Measurements from ENCODE around the gene IPO11.

IPO11 gene

DNA sequence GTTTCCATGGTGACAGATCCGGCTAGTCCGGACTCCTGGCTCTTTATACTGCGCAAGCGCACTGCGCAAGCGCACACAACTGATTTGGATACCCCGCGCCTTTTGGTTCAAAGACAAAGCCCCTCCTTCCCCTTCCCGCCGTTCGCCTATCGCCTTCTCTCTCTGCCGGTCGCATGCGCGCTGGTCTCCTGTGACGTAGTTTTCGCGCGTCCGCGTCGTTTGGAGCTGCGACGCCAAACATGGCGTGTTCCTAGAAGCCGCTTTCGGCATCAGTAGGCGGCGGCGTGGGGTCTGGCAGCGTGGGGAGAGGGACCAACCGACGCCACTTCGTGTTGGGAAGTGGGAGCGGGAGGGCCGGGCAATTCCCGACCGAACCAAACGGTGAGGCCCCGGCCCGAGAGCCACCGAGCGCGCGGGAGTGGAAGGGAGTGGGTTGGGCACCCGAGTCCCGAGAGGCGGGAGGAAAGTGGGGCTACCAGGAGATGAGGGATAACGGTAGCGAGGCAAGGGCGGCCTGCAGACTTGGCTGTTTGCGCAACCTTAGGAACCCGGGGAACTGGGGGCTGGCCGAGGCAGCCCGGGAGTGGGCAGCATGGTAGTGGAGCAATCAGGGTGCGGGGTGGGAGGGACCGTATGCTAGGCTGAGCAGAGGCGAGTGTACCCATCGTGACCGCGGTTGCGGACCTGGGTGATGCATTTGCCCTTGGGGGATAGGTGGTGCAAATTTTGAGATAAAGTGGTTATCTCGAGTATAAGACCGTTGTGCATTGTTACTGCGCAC, at the start of gene IPO11:
TSS of gene IPO11 (plus strand) at position 215 of the 781 bp plus-strand sequence. CDS start 24,517 bp downstream, outside the sequence.
- DNase-seq (ENCODE audit: low read depth) = peak; percentile 98

DNA sequence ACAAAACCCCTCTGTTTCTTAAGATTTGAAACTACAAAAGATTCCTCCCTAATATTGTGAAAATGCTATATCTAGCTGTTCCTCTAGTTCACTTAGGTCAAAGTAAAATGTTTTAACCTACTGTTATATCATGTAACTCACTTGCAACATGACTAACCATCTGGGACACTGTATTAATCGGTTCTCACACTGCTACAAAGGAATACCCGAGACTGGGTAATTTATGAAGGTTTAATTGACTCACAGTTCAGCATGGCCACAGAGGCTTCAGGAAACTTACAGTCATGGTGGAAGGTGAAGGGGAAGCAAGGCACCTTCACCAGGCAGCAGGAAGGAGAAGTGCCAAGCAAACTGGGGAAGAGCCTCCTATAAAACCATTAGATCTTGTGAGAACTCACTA, 43.5 kb upstream of the IPO11 start:
- DNase-seq (ENCODE audit: low read depth) = no peak

DNA sequence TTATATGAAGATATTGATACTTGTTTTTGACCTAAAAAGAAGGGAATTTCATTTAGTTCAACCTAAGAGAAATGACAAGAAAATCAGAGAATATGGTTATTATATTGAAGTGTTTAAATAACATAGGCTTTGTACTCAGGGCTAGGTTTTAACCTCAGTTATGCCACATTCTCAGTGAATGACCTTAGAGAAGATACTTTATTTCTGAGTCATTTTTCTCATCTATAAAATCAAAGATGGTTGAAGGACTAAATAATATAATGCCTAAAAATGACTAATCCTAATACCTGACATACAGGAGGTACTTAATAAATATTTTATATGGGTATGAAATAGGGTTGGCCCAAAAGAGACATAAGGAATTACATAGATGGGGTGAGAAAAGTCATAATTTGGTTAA, 41.2 kb upstream of the IPO11 start:
- DNase-seq (ENCODE audit: low read depth) = no peak

DNA sequence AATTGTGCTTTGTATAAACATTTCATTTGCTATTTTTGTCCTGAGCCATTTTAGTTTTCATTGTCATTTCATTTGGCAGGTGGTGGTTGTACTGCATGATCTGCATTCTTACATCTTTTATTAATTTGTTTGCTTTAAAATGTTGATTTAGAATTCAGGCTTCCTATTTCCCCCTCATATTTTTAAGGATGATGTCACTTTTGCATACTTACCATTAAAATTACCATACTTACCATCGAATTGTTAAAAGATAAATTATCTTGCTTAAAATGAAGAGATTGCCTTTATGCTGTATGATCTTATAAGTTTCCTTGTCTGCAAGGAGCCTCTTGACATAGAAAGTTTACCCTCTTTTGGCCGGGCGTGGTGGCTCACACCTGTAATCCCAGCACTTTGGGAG, 40.0 kb upstream of the IPO11 start:
- no peak for DNase-seq (ENCODE audit: low read depth)

DNA sequence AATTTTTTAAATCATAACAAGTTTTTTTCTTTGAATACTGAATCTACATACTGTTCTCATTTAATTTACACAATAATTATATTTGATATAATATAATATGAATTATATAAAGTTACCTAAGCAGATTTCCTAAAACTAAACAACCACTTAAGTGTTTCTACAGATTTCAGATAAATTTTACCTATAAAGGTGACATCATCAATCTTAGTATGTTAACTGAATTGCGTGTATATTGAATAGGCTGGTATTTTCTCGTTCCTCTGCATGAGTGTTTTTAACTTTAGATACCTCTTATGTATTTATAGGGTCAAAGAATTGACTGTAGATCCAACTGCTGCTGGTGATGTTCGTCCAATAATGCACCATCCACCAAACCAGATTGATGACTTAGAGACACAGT, 39.2 kb upstream of the IPO11 start:
- no peak for DNase-seq (ENCODE audit: low read depth)

DNA sequence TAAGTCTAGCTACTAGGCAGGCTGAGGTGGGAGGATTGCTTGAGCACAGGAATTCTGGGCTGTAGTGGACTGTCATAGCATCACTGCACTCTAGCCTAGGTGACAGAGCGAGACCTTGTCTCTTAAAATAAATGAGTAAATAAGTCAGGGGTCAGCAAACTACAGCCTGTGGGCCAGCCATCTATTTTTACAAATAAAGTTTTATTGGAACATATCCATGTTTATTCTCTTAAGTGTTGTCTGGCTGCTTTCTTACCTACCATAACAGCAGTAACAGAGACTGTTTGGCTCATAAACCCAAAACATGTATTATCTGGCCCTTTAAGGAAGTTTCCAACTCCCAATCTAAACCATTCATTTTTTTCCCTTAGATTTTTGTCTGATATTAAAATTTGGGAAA, 38.5 kb upstream of the IPO11 start:
- no peak for DNase-seq (ENCODE audit: low read depth)

DNA sequence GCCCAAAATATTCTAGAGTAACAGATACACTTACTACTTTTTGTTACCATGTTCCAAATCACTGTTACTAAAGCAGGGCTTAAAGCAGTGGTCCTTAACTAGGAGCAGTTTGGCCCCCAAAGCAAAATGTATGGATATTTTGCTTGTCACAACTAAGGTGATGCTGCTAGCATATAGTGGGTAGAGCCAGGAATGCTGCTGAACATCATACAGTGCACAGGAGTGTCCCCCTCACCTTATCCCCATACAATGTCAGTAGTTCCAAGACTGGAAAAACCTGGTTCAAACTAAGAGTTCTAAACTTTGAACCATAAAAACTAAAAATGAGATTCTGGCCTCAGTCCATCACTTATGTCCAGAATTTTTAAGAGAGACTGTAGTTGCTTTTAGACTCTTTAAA, 36.9 kb upstream of the IPO11 start:
- no peak for DNase-seq (ENCODE audit: low read depth)

DNA sequence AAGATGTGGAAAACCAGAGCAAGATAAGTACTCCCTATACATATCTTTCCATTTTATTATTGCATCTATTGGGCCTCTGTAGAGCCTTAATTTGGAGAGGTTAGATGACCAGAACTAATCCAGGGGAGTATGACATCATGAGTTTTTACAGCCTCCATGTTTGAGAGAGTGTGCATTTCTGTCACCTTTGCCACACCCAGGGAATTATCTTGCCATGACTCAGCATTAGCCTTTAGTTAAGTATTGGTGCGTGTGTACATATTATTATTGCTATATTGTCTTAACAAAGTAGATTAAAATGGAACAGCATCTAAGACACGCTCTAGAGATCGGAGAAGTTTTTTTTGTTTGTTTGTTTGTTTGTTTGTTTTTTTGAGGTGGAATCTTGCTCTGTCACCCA, 36.5 kb upstream of the IPO11 start:
- DNase-seq (ENCODE audit: low read depth) = no peak

DNA sequence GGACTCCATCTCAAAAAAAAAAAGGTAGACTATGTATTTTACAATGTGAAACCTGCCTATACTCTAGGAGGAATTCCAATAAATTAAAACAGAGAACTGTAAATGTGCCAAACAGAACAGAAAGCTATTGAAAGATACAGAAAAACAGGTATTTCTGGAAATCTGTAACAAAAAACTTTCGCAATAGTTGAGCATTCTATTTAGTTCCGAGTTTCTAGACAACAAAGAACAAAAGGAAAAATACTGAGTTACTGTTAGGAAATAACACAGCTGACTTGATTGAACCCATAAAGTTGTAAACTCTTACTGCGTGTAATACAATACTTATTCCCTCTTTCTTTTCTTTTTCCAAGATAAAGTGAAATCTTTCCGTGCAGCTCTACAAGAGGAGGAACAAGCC, 27.4 kb upstream of the IPO11 start:
- no peak for DNase-seq (ENCODE audit: low read depth)

DNA sequence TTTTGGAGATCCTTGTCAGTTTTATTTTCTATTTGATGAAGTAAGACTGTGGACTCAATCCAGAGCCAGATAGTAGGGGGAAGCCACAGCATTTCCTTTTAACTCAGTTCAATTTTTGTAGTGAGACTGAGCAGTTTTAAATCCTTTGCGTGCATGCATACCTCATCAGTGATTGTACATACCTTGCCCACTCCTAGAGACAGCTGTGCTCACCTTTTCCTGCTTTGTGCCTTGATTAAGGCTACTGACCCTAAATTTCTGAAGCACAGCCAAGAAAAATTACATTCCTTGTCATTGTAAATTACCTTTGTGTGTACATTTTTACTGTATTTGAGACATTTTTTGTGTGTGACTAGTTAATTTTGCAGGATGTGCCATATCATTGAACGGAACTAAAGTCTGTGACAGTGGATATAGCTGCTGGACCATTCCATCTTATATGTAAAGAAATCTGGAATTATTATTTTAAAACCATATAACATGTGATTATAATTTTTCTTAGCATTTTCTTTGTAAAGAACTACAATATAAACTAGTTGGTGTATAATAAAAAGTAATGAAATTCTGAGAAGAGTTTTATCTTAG, 26.7 kb upstream of the IPO11 start:
- no peak for DNase-seq (ENCODE audit: low read depth)

DNA sequence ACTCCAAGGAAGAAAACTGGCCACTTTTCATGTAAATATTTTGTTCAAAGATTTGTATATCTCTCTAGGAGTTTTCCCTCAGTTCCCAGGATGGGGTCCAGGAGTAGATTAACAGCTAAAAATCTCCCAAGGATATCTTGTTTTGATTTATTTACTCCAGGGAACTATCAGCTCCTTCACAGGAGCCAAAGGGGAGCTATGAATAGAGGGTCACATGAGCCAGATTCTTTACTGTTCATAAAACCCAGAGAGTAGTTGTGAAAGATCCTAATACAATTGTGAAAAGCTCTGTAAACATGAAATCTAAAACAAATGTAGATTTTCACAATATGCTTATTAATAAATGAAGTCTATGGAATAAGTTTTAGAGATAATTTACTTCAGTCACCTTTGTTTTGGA, 25.7 kb upstream of the IPO11 start:
- DNase-seq (ENCODE audit: low read depth) = peak; percentile 17

DNA sequence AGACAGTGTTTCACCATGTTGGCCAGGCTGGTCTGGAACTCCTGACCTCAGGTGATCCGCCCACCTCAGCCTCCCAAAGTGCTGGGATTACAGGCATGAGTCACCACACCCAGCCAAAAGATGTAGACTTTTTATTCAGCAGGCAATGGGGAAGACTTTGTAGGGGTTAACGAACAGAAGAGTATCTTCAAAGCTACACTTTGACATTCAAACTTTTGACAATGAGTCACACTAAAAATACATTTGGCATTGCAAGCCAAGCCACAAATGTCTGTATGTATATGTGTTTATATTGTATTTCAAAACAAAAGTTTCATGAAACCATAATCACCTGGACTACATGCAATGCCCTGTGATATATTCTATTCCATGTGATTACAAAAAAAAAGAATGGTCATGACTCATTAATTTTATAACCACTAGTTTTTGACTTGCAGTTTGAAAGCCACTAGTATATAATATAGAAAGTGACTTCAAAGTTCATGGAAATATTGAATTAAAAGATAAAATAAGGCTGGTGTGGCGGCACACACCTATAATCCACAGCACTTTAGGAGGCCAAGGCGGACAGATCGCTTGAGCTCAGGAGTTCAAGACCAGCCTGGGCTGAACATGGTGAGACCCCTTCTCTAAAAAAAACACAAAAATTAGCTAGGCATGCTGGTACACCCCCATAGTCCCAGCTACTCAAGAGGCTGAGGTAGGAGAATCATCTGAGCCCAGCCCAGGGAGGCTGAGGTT, 17.2 kb upstream of the IPO11 start:
- DNase-seq (ENCODE audit: low read depth) = no peak

DNA sequence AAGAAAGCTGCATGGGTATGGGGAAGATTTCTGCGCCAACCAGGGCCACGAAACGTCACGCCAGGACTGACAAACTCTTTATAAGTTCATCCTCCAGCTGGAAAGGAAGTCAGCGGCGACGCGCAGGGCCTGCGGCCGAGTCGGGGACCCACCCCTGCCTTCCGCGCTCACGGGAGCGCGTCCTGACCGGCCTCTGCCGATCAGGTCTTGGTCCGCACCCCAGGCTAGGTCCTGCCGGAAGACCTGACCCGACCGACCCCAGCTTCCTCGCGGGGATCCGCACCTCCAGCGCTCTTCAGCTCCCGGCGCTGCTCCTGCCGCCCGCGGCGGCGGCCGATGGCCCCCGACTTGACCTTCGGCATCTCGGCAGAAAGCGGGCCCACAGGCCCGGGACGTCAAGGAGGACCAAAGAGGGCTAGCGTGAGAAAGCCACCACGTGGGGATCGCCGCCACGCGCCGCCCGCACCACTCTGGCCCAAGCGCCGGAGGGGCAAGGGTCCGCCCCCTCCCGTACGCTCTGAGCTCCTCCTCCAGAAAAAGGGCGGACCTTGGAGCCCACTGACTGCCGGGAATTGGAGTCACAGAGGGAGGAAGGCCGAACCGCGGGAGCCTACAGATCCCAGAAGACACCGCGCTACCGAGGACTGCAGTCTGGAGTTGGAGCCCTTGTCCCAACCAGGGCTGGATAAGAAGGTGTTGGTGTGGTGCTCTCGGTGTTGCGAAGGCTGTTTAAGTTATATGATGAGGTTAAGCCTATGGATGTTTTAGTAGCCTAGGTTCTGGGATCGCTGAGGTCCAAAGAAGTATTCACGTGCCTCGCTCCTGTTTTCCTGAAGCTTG, 8.9 kb upstream of the IPO11 start, which contains the start of gene DIMT1:
TSS of gene DIMT1 (minus strand) at position 495 of the 840 bp plus-strand sequence. CDS start at position 362, 133 bp downstream.
- DNase-seq (ENCODE audit: low read depth) = peak; percentile 98

DNA sequence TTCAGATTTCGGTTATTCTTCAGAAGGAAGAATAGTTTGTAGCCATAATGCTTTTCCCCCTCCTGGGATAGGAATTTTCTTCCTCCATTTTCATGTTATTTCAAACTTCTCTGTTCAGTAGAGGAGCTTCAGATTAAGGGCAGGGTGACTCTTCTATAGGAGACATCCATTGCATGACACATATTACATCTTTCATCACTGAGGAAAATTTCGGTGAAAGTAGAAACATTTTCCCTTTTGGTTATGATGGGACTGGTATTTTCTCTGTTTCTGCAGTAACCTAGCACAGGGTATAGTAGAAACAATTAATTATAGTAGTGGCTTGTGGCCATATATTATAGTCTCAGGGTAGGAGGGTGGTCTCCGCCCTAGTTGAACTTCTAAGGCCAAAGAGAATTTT, 1.1 kb downstream of the IPO11 start:
- DNase-seq (ENCODE audit: low read depth) = no peak

DNA sequence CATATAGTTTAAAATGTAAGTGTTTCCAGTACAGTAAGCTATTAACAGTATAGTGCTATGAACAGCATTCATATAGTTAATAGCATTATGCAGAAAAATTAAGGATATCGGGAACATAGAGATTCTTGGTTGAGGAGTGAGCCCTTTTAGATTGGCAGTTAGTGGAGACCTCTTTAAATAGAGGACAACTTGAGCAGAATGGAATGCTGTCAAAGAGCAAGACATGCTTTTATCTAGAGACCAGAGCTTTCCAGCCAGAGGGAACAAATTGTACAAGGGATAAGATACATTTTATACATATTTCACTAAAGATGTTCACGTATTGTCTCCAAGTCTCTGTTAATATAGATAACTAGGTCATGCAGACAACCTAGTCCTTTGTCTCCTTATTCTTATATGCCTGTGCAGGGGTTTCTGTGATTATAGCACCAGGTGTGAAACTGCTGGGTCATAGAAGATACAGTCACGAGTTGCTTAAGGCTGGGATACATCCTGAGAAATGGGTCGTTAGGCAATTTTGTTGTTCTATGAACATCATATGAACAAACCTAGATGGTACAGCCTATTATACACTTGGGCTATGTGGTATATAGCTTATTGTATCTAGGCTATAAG, 6.0 kb downstream of the IPO11 start:
- no peak for DNase-seq (ENCODE audit: low read depth)

DNA sequence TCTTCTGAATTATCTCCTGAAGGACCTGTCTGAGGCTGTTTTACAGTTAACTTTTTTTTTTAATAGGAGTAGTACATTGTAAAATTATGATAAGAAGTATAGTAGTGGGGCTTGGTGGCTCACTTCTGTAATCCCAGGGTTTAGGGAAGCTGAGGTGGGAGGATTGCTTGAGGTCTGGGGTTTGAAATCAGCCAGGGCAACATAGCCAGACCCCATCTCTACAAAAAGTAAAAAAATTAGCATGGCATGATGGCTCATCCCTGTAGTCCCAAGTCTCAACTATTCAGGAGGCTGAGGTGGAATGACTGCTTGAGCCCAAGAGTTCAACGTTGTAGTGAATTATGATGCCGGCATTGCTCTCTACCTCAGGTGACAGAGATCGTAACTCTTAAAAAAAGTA, 7.0 kb downstream of the IPO11 start:
- DNase-seq (ENCODE audit: low read depth) = no peak

DNA sequence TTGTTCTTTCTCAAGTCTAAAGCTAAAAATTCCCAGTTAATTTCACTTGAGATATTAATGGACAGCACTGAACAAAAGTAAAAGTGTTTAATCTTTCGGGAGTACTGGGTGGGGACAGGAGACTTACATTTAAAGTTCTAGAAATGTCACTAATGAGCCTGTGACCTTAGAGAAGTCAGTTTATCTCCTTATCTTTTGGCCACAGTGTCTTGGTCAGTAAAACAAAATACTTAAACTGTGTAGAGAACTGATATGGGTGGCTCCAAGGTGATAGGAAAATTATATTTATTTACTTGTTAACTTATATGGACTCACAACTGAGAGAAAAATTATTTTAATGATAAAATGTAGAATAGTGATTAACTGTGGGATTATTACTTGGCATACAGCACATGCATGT, 8.9 kb downstream of the IPO11 start:
- no peak for DNase-seq (ENCODE audit: low read depth)

DNA sequence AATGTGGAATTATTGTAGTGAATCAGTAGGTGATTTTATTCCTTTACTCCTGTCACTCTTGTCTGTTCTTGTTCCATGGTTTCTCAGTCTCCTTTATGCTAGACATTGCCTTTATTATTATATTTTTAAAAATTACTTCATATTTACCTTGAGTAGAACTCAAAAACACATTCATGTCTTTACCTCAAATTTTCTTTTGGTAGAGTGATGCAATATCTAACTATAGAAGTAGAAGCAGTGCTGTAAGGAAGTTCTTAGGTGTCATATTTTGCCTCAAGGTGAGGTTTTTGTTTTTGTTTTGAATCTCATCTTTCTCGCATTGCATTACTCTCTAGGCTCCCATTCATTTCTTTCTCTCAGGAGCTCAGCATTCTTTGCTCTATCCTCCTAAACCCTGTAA, 12.2 kb downstream of the IPO11 start:
- no peak for DNase-seq (ENCODE audit: low read depth)

DNA sequence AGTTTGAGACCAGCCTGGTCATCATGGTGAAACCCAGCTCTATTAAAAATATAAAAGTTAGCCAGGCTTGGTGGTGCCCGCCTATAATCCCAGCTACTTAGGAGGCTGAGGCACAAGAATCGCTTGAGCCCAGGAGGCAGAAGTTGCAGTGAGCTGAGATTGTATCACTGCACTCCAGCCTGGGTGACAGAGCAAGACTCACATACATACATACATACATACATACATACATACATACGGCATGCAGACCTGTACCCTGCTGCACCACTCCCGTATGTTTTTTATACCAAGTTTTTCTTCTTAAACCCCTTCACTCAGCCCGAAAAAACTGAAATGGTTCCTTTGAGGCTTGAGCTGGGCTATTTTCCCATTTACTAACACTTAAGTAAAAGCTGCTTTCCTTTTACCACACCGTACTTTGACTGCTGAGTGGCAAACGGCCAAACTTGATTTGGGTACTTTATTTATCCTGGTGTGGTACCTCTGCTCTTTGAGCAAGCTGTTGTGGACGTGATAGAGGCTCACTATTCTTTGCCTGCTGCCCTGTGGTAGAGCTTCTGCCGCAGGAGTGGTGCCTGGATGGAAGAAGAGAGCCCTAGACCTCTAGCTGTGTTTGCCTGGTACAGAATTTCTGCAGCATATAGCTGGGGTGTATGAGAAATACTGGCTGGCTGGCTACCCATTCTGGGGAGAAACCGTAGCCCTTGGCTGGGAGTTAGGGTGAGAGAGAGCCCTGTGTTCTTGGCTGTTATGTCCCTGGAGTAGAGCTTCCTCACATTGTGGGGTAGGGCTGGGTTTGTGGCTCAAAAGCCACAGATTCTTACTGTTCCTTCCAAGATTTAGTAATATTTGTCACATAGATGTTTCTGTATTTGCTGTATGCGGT, 19.4 kb downstream of the IPO11 start:
- DNase-seq (ENCODE audit: low read depth) = no peak

DNA sequence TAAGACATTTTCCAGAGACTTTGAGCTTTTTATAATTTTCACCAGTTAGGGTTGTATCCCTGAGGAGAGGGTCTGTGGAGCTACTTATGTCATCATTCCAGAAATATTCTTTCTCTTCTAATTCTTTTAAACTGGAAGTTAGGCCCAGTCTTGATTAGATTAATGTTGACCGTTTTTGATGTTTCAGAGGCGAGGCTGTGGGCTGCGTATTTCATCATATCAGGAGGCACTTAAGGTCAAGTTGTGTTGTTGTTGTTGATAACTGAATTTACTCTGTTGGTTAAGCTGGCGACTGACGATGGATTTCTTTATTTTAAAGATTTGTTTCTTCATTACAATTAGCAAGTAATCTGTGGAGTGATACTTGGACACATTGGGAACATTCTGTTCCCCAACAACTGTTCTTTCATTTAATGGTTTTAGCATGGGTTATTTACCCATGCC, 20.1 kb downstream of the IPO11 start:
- DNase-seq (ENCODE audit: low read depth) = no peak

DNA sequence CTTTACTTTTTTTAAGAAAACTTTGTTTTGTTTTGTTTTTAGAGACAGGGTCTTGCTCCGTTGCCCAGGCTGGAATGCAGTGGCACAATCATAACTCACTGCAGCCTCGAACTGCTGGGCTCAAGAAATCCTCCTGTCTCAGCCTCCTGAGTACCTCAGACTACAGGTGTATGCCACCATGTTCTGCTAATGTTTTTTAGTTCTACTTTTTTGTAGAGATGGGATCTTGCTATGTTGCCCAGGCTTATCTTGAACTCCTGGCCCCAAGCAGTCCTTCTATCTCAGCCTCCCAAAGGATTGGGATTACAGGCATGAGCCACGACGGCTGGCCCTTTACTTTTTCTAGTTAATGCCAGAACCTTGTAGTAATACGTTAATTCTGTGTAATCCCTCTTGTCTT, 36.0 kb downstream of the IPO11 start:
- no peak for DNase-seq (ENCODE audit: low read depth)

Data from stromal cell of bone marrow (primary cell).